SK-N-MC (cell line): ENCODE results near the gene PTPRN2.
"Not testable (repeated sequence)": the region's sequence is repeated elsewhere in the genome, so short reads cannot be mapped to it uniquely, and the experiment has no call there.

Experiments used
- DNase-seq: peaks from one replicate; pipeline ENCODE4 v3.0.0-alpha.2; 2011; ENCODE audit warnings: low read depth, low spot score
- H3K27ac ChIP-seq: fragments of 200-600 bp; sonication (generic); 2 replicates; pipeline ENCODE4 v1.5.1; 2016; ENCODE audit warnings: mixed run types
- H3K36me3 ChIP-seq: fragments of 200-600 bp; sonication (generic); 2 replicates; pipeline ENCODE4 v1.6.1; 2017; ENCODE audit warnings: antibody characterized with exemption, low read length, mixed read lengths; ENCODE audit not compliant: insufficient read depth
- H3K4me3 ChIP-seq: fragments of 200-600 bp; sonication (generic); 2 replicates; pipeline ENCODE4 v1.5.1; 2016
- H3K9ac ChIP-seq: fragments of 200-600 bp; sonication (generic); 2 replicates; pipeline ENCODE4 v1.8.0; 2017; ENCODE audit warnings: mixed run types, mixed read lengths; ENCODE audit not compliant: insufficient read length
- H3K9me3 ChIP-seq: fragments of 200-600 bp; sonication (generic); 2 replicates; pipeline ENCODE4 v1.6.1; 2017; ENCODE audit warnings: low read depth, mild to moderate bottlenecking, antibody characterized with exemption, low read length, moderate library complexity, mixed read lengths
- EZH2 ChIP-seq: fragments of 200-600 bp; sonication (generic); IDR thresholded peaks from one replicate; pipeline ENCODE4 v1.6.1; 2017; ENCODE audit warnings: antibody characterized with exemption
- FOXP2 ChIP-seq: optimal IDR thresholded peaks from 2 replicates; pipeline ENCODE3; 2011; ENCODE audit warnings: mild to moderate bottlenecking, moderate library complexity; ENCODE audit not compliant: insufficient read depth; ENCODE audit errors: extremely low read length, control extremely low read depth
- POLR2AphosphoS5 ChIP-seq: IDR thresholded peaks from 2 replicates; pipeline ENCODE4 v1.6.1; 2012; ENCODE audit warnings: mild to moderate bottlenecking, low read depth, low read length, borderline replicate concordance

Gene PTPRN2

DNA sequence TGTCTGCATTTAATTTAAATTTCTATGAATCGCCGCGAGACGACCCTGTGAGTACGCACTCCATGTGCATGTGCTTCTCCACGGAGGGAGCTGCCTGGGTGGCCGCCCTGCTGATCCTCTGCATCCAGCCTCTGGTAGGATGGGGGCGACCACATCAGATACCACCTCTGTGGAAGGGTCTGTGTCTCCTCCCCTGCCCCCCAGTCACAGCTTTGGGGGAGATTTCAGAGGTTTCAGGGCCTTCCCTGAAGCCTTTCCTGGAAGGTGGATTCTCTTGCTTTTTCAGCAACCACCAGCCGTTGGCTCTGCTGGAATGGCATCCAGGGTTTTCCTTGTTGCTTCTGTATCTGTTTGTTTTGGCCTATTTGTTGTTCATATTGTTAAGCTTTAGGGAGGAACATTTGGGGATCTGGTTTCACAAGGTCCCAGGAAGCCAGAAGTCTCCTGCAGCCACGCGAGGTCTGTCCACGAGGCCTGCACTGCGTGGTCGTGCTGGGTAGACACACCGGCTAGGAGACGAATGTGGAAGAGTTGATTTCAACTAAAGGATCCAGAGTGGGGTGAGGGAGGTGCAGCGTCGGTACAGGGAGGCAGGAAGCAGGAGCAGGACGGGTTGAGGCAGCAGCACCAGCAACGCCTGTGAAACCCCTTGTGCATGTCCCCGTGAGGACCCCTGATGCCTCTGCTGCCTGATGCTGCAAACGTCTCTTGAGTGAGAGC is 329.1 kb downstream of the PTPRN2 start:
- Histone ChIP-seq H3K9me3 (no peaks in the 10 kb centered on the region), H3K9ac (no peak overlapping the region), H3K36me3 (no peaks in the 10 kb centered on the region), H3K4me3 (no peak overlapping the region), H3K27ac (no peak overlapping the region)
- TF ChIP-seq POLR2AphosphoS5: no peak
- TF ChIP-seq FOXP2: no peak
- no peak for DNase-seq

DNA sequence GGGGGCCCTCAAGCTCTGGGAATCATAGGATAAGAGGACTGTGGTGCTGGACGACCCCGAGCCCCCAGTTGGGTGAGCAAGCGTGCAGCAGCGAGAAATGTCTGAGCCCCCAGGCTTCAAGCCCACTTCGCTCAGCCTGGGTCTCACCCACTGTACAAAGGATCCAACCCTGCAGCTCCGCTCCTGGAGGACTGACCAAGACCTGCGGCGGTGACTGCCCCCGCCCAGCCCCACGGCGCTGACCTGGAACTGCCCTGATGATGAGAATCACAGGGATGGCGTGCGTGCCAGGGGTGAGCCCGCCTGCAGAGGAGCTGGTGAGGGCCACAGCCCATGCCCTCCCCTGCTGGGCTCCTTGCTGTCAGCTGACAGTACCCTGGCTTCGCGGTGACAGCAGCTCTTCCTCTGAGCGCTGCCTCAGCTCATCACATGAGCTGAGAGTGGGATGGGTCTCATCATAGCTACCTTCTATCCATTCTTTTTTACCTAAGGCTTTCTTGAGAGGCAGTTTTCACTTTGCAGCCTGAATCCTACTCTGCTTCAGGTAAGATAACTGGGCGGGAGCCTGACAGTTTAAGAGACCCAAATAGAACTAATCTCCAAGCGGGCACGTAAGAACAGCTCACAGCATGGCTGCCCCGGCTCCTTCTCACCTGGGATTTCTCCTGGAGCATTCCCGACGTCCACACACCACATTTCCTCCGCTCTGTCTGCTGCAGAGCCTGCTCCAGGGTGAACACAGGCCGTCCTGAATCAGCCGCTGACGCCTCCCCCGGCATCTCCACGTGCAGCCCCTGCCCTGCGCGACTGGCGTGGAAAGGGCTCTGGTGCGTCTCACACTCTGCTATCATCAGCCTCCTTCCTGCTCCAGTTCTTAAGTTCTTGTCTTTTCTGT is 329.9 kb downstream of the PTPRN2 start:
- no peak for TF ChIP-seq POLR2AphosphoS5
- H3K9ac ChIP-seq: no peak overlapping the region
- H3K9me3 ChIP-seq: no peaks in the 10 kb centered on the region
- H3K27ac ChIP-seq: no peak overlapping the region
- no peak overlapping the region for H3K4me3 ChIP-seq
- H3K36me3 ChIP-seq: no peaks in the 10 kb centered on the region
- no peak for DNase-seq

DNA sequence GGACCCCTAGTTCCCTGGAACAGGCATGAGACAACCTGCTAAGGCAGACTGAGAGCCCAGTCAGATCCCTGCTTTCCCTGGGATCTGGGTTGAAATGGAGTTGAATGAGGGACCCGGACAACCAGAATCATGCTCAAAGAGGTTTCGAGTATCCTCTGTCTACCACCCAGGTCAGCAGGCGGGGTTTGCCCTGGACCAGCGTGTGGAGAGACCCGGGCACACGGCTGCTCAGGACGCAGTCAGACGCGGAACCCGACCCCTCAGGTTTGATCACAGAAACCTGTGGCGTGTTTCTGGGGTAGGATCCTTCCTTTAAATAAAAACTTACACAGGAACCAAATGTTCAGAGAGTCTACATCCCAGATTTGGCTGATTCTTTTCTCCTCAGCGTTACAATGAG is 330.6 kb downstream of the PTPRN2 start:
- TF ChIP-seq POLR2AphosphoS5: no peak
- TF ChIP-seq FOXP2: no peak
- no peak for TF ChIP-seq EZH2
- Histone ChIP-seq H3K36me3 (no peaks in the 10 kb centered on the region), H3K9me3 (no peaks in the 10 kb centered on the region), H3K27ac (no peak overlapping the region), H3K9ac (no peak overlapping the region), H3K4me3 (no peak overlapping the region)
- no peak for DNase-seq

DNA sequence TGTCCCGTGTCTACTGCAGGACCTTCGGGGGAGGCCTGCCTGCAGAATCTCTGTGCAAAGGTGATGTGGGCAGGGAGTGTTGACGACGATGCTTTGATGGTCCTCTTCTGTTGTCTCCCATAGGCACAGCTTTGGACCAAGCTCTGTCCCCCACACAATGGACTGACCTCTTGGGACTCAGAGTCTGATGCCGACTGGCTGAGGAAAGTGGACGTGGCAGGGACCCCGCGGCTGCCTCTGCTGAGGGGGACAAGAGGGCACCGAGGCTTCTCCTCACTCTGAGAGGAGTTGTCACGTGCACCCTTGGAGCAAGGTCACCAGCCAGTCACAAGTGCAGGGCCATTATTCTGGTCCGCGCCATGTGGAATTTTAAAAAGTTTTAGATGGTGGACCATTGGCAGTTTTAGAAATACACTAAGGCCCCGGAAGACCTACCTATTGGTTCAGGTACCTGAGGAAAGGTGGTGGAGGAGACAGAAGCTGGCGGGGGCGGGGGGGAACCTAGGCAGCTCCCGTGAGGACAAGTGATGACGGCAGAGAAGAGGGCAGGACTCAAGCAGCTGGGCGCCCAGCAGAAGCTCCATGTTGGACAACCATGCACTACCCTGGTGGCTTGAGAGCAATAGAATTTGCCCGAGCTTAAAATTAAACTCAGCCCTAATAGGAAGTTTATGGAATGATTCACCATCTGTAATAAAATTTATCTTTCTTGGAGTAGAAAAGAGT is 331.4 kb downstream of the PTPRN2 start:
- H3K4me3 ChIP-seq: no peak overlapping the region
- no peak for DNase-seq
- H3K27ac ChIP-seq: no peak overlapping the region
- no peaks in the 10 kb centered on the region for H3K9me3 ChIP-seq
- TF ChIP-seq POLR2AphosphoS5: no peak
- no peak for TF ChIP-seq FOXP2
- no peak for TF ChIP-seq EZH2
- H3K9ac ChIP-seq: no peak overlapping the region
- H3K36me3 ChIP-seq: no peaks in the 10 kb centered on the region

DNA sequence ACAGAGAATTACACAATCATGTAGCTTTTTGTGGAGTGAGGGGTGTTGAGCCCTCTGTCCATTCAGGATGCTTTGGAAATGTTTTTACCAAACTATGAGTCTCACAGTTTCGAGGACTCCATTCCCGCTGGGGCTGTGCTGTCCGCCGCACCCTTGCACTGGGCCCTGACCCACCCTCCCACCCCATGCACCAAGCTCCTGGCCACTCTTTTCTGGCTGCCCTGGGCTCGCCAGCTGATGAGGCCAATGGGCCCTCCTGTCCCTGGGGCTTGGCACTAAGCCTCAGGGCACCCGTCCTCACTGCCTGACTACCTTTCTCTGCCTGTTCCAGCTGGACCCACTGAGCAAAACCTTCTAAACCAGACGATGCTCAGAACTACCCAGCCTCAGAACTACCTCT is 332.1 kb downstream of the PTPRN2 start:
- Histone ChIP-seq H3K27ac (no peak overlapping the region), H3K9me3 (no peaks in the 10 kb centered on the region), H3K9ac (no peak overlapping the region), H3K4me3 (no peak overlapping the region), H3K36me3 (no peaks in the 10 kb centered on the region)
- DNase-seq: no peak
- TF ChIP-seq FOXP2: no peak
- no peak for TF ChIP-seq EZH2
- TF ChIP-seq POLR2AphosphoS5: no peak

DNA sequence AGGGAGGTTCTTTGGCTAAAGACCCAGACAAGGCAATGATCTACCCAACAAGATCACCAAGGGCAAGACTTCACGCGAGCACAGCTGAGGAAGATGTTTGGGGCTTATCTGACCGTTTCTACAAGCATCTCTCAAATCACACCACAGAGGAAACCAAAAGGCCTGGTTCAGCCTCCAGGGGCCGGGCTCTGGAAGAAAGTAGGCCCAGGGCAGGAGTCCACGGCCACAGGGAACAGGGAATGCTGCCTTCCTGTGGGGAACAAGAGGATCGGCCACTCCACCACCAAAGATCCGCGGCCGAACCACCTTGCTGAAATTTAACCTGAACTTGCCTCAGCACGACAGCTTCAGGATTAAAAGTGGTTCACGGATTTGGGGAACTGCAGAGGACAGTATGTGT is 332.5 kb downstream of the PTPRN2 start:
- no peak for TF ChIP-seq EZH2
- no peak for TF ChIP-seq POLR2AphosphoS5
- TF ChIP-seq FOXP2: no peak
- Histone ChIP-seq H3K36me3 (no peaks in the 10 kb centered on the region), H3K27ac (no peak overlapping the region), H3K9ac (no peak overlapping the region), H3K4me3 (no peak overlapping the region), H3K9me3 (no peaks in the 10 kb centered on the region)
- DNase-seq: no peak

DNA sequence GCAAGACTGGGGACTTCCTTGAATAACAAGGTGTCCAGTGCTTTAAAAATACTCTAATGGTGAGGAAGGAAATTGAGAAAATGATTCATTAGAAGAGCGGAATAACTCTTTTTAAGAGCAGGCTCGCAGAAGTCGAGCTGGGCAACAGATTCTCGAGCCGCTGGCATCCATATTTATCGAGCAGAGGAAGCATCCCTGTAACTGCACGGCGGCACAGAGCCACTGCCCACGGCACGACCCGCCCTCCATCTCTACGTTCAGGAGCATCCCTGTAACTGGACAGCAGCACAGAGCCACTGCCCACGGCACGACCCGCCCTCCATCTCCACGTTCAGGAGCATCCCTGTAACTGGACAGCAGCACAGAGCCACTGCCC is 334.0 kb downstream of the PTPRN2 start:
- H3K27ac ChIP-seq, H3K9ac ChIP-seq, H3K4me3 ChIP-seq, H3K9me3 ChIP-seq, H3K36me3 ChIP-seq, DNase-seq: not testable (repeated sequence)

DNA sequence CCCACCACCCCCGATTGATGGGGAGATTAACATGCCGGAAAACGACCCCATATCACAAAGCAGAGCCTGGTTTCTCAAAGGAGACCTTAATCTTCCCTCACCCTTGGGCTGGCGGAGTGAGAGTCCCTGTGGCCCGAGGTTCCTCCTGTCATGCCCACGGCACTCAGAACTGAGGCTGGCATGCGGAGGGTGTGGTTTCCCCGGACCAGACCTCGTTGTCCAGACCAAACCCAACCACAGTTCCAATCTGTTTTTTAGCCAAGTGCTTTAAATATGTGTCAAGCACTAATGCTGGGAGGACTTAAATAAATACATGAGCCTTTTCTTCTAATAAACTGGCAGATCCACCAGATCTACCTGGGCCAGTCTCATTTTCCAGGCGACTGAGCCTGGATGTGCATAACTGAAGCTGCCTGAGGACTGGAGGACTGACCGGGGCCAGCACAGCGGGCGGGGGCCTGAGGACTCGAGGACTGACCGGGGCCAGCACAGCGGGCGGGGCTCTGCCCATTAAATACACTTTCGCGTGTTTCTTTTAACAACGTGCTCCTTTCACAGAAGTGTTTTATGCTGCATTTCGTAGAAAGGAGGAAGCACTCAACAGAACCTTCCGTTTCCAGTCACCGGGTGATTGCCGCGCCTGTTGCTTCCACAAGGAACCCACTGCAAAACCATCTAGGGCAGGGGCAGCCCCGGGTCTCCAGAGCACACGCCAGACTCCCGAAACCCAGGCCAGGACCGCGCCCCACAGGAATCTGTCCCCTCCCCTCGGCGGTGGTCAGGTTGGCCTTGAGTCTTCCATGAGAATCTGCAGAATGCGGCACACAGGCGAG is 334.6 kb downstream of the PTPRN2 start:
- no peak overlapping the region for H3K9ac ChIP-seq
- TF ChIP-seq FOXP2 (no peak), POLR2AphosphoS5 (no peak), EZH2 (no peak)
- H3K4me3 ChIP-seq: no peak overlapping the region
- H3K27ac ChIP-seq: no peak overlapping the region
- H3K9me3 ChIP-seq: no peaks in the 10 kb centered on the region
- DNase-seq: no peak
- H3K36me3 ChIP-seq: no peaks in the 10 kb centered on the region
